Measurements from ENCODE around the gene PREX1.

GRCh38 chr20:48706710-48707365 is 121.0 kb downstream of the PREX1 start:
- TF ChIP-seq, protein P1, sequence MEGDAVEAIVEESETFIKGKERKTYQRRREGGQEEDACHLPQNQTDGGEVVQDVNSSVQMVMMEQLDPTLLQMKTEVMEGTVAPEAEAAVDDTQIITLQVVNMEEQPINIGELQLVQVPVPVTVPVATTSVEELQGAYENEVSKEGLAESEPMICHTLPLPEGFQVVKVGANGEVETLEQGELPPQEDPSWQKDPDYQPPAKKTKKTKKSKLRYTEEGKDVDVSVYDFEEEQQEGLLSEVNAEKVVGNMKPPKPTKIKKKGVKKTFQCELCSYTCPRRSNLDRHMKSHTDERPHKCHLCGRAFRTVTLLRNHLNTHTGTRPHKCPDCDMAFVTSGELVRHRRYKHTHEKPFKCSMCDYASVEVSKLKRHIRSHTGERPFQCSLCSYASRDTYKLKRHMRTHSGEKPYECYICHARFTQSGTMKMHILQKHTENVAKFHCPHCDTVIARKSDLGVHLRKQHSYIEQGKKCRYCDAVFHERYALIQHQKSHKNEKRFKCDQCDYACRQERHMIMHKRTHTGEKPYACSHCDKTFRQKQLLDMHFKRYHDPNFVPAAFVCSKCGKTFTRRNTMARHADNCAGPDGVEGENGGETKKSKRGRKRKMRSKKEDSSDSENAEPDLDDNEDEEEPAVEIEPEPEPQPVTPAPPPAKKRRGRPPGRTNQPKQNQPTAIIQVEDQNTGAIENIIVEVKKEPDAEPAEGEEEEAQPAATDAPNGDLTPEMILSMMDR (conservative IDR thresholded peaks at IDR 0.05; ENCODE audit: low read length) = peak; percentile 30; the same call in 1 of the 2 replicates
- TF ChIP-seq EZH2phosphoT487 (IDR thresholded peaks at IDR 0.05; ENCODE audit: borderline replicate concordance, low read depth, low read length) = no peak

Data from OCI-LY7 (cell line).